ENCODE measurements around the gene MED29. TPM values are rescaled to one million over a fixed set of nuclear protein-coding genes. Genes with fewer than 3 reads are reported as not detected.

MED29 gene
- total and polyA plus RNA-seq, 2 donors (not counting 1 experiment from before 2014, with no cell fraction given) = 33.0 to 47.5 TPM

DNA sequence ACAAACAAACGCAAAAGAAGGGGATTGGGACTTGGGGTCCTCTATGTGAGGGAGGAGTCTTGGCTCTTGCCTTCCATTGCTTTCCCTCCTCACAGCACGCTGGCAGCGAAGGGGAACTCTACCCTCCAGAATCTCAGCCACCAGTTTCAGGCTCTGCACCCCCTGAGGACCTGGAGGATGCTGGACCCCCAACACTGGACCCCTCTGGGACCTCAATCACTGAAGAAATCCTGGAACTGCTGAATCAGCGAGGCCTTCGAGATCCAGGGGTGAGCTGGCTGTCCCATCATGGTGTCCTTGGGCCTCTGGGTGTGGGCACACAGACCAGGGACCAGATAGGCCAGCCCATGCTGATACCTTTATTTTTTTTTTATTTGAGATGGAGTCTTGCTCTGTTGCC, 30.8 kb downstream of the MED29 start:
- H3K4me3 Mint-ChIP-seq = no peak overlapping the region
- H3K4me1 ChIP-seq (ENCODE audit: control insufficient read depth in 2 of 2, insufficient read depth in 2 of 2, low read length in 2 of 2) = no peaks in the 10 kb centered on the region
- no peak overlapping the region for H3K27ac Mint-ChIP-seq
- peaks cover 7% of the 10 kb centered on the region for H3K4me1 Mint-ChIP-seq
- peaks cover 3 to 45% of the 10 kb centered on the region in 2 experiments for H3K36me3 ChIP-seq (replicated peaks in 1 of 2; ENCODE audit: control extremely low read depth in 1 of 2, control insufficient read depth in 1 of 2, extremely low read depth in 1 of 2, insufficient read depth in 2 of 2, low read length in 1 of 2)
- no peaks in the 10 kb centered on the region for H4K20me1 ChIP-seq (ENCODE audit: control insufficient read depth, insufficient read depth, low read length, poor library complexity, severe bottlenecking)
- TF ChIP-seq EZH2 (IDR thresholded peaks at IDR 0.05; ENCODE audit: borderline replicate concordance, insufficient read depth, low read depth, low read length, poor library complexity, severe bottlenecking) = no peak
- TF ChIP-seq, protein P1, sequence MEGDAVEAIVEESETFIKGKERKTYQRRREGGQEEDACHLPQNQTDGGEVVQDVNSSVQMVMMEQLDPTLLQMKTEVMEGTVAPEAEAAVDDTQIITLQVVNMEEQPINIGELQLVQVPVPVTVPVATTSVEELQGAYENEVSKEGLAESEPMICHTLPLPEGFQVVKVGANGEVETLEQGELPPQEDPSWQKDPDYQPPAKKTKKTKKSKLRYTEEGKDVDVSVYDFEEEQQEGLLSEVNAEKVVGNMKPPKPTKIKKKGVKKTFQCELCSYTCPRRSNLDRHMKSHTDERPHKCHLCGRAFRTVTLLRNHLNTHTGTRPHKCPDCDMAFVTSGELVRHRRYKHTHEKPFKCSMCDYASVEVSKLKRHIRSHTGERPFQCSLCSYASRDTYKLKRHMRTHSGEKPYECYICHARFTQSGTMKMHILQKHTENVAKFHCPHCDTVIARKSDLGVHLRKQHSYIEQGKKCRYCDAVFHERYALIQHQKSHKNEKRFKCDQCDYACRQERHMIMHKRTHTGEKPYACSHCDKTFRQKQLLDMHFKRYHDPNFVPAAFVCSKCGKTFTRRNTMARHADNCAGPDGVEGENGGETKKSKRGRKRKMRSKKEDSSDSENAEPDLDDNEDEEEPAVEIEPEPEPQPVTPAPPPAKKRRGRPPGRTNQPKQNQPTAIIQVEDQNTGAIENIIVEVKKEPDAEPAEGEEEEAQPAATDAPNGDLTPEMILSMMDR (IDR thresholded peaks at IDR 0.05) = no peak
- no peak overlapping the region for H3K27ac ChIP-seq (ENCODE audit: low read length in 2 of 2)
- intact Hi-C loops (cut with micrococcal nuclease) = no loop called here
- H3K4me2 ChIP-seq (replicated peaks; ENCODE audit: low read depth, low read length, poor library complexity, severe bottlenecking) = no peak overlapping the region
- H3K4me3 ChIP-seq (ENCODE audit: control extremely low read depth in 1 of 5, extremely low read depth in 1 of 5, insufficient read depth in 1 of 5, low read depth in 2 of 5, low read length in 4 of 5) = no peak overlapping the region
- POLR2A ChIA-PET = interaction anchor here (0.6 to 3.5 kb wide), 3 partner anchors 10 to 96 kb away, joined by 7 to 9 read pairs (median 8); partner anchors contain the start of gene RPS16
- H3K27me3 ChIP-seq (replicated peaks in 1 of 4; ENCODE audit: control extremely low read depth in 1 of 4, control insufficient read depth in 3 of 4, insufficient read depth in 4 of 4, low read length in 3 of 4) = no peaks in the 10 kb centered on the region
- H3K9me3 ChIP-seq (ENCODE audit: control extremely low read depth in 1 of 3, control insufficient read depth in 2 of 3, insufficient read depth in 1 of 3, low read length in 2 of 3) = no peaks in the 10 kb centered on the region
- H2AFZ ChIP-seq (ENCODE audit: insufficient read depth, low read depth, low read length, poor library complexity, severe bottlenecking) = no peak overlapping the region
- CTCF ChIA-PET = interaction anchor here (0.6 to 1.1 kb wide), 3 partner anchors 11 to 69 kb away, joined by 3 to 4 read pairs (median 4); partner anchors contain the start of gene RPS16
- no peak overlapping the region for H3K9ac ChIP-seq (ENCODE audit: low read length)
- 100% methylated on average over 2 of the region's 5 CpGs for WGBS (ENCODE audit: insufficient coverage)
- no peaks in the 10 kb centered on the region for H3K27me3 Mint-ChIP-seq
- ATAC-seq (ENCODE audit: low read depth) (no peak), DNase-seq (no peak)
- H3K79me2 ChIP-seq (ENCODE audit: control insufficient read depth, insufficient read depth, low read length) = no peaks in the 10 kb centered on the region
- H3K9me3 Mint-ChIP-seq (ENCODE audit: insufficient read depth) = no peaks in the 10 kb centered on the region

DNA sequence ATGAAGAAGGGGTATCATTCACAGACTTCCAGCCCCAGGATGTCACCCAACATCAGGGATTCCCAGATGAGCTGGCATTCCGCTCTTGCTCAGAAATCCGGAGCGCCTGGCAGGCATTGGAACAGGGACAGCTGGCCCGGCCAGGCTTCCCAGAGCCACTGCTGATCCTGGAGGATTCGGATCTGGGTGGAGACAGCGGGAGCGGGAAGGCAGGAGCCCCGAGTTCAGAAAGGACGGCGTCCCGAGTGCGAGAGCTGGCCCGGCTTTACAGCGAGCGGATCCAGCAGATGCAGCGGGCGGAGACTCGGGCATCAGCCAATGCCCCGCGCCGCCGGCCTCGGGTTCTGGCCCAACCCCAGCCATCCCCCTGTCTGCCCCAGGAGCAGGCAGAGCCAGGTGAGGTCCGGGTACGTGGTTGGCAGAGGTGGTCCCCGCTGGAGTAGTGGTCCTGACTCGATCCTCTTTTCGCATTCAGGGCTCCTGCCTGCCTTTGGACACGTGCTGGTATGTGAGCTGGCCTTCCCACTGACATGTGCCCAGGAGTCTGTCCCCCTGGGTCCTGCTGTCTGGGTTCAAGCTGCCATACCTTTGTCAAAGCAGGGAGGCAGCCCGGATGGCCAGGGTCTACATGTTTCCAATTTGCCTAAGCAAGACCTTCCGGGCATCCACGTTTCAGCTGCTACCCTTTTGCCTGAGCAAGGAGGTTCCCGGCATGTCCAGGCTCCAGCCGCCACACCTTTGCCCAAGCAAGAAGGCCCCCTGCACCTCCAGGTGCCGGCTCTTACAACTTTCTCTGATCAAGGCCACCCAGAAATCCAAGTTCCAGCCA, 32.3 kb downstream of the MED29 start:
- Histone ChIP-seq H3K36me3 (replicated peaks in 1 of 2; ENCODE audit: control extremely low read depth in 1 of 2, control insufficient read depth in 1 of 2, extremely low read depth in 1 of 2, insufficient read depth in 2 of 2, low read length in 1 of 2) (peaks cover 3 to 36% of the 10 kb centered on the region in 2 experiments), H3K9ac (ENCODE audit: low read length) (no peak overlapping the region), H3K9me3 (ENCODE audit: control extremely low read depth in 1 of 3, control insufficient read depth in 2 of 3, insufficient read depth in 1 of 3, low read length in 2 of 3) (no peaks in the 10 kb centered on the region), H3K27me3 (replicated peaks in 1 of 4; ENCODE audit: control extremely low read depth in 1 of 4, control insufficient read depth in 3 of 4, insufficient read depth in 4 of 4, low read length in 3 of 4) (no peaks in the 10 kb centered on the region), H3K79me2 (ENCODE audit: control insufficient read depth, insufficient read depth, low read length) (no peaks in the 10 kb centered on the region), H3K4me2 (replicated peaks; ENCODE audit: low read depth, low read length, poor library complexity, severe bottlenecking) (no peak overlapping the region), H3K4me3 (ENCODE audit: control extremely low read depth in 1 of 5, extremely low read depth in 1 of 5, insufficient read depth in 1 of 5, low read depth in 2 of 5, low read length in 4 of 5) (no peak overlapping the region), H3K4me1 (ENCODE audit: control insufficient read depth in 2 of 2, insufficient read depth in 2 of 2, low read length in 2 of 2) (no peaks in the 10 kb centered on the region), H2AFZ (ENCODE audit: insufficient read depth, low read depth, low read length, poor library complexity, severe bottlenecking) (no peak overlapping the region), H3K27ac (ENCODE audit: low read length in 2 of 2) (no peak overlapping the region), H4K20me1 (ENCODE audit: control insufficient read depth, insufficient read depth, low read length, poor library complexity, severe bottlenecking) (no peaks in the 10 kb centered on the region)
- no peak overlapping the region for H3K27ac Mint-ChIP-seq
- H3K9me3 Mint-ChIP-seq (ENCODE audit: insufficient read depth) = no peaks in the 10 kb centered on the region
- no peak for TF ChIP-seq EZH2 (IDR thresholded peaks at IDR 0.05; ENCODE audit: borderline replicate concordance, insufficient read depth, low read depth, low read length, poor library complexity, severe bottlenecking)
- CTCF ChIA-PET = interaction anchor here (1.4 to 1.6 kb wide), 2 partner anchors 9 to 12 kb away, joined by 4 read pairs; partner anchors contain the start of gene PLEKHG2
- POLR2A ChIA-PET = interaction anchor here (0.6 kb wide), 1 partner anchor 82 kb away, joined by 3 read pairs; no protein-coding TSS in a partner anchor
- WGBS (ENCODE audit: insufficient coverage) = 93% methylated on average over 34 of the region's 35 CpGs
- no peak overlapping the region for H3K4me3 Mint-ChIP-seq
- H3K27me3 Mint-ChIP-seq = no peaks in the 10 kb centered on the region
- intact Hi-C loops (cut with micrococcal nuclease) = no loop called here
- ATAC-seq (ENCODE audit: low read depth) = no peak
- no peaks in the 10 kb centered on the region for H3K4me1 Mint-ChIP-seq
- no peak for DNase-seq

All from B cell (primary cell).